Jurkat, Clone E6-1 (cell line): ENCODE measurements around the gene TEX48.

Experiments
- DNase-seq: peaks from one replicate; pipeline ENCODE4 v3.0.0-alpha.2; 2011; ENCODE audit warnings: low read depth, low spot score
- H3K4me3 ChIP-seq: 2 replicates; pipeline ENCODE4 v1.5.1; 2011; ENCODE audit warnings: mild to moderate bottlenecking, low read length, control low read depth, moderate library complexity

TEX48 gene

GRCh38 chr9:114674798-114675540, 7.0 kb downstream of the TEX48 start:
- no peak overlapping the region for H3K4me3 ChIP-seq
- no peak for DNase-seq

GRCh38 chr9:114674076-114674797, 7.8 kb downstream of the TEX48 start:
- H3K4me3 ChIP-seq: no peak overlapping the region
- no peak for DNase-seq

- no peak overlapping the region for H3K4me3 ChIP-seq
- no peak for DNase-seq
Measured at GRCh38 chr9:114671605-114672004, 10.4 kb downstream of the TEX48 start.

GRCh38 chr9:114669961-114670360, 12.0 kb downstream of the TEX48 start:
- H3K4me3 ChIP-seq: no peak overlapping the region
- no peak for DNase-seq

GRCh38 chr9:114668146-114668545, 13.8 kb downstream of the TEX48 start:
- no peak overlapping the region for H3K4me3 ChIP-seq
- no peak for DNase-seq

- H3K4me3 ChIP-seq: no peak overlapping the region
- no peak for DNase-seq
Measured at GRCh38 chr9:114666851-114667250, 15.1 kb downstream of the TEX48 start.

- DNase-seq: no peak
- no peak overlapping the region for H3K4me3 ChIP-seq
Measured at GRCh38 chr9:114666401-114666800, 15.6 kb downstream of the TEX48 start.

GRCh38 chr9:114664181-114664580, 17.8 kb downstream of the TEX48 start:
- no peak for DNase-seq
- H3K4me3 ChIP-seq: no peak overlapping the region

GRCh38 chr9:114662081-114662989, 19.7 kb downstream of the TEX48 start:
- H3K4me3 ChIP-seq: no peak overlapping the region
- peak; percentile 26 for DNase-seq

GRCh38 chr9:114657705-114658104, 24.3 kb downstream of the TEX48 start, which contains the start of gene TEX53:
TEX53 (minus strand) TSS chr9:114657805; CDS start chr9:114657774, 31 bp downstream.
- no peak within 1 kb of the TSS for H3K4me3 ChIP-seq
- no peak for DNase-seq

GRCh38 chr9:114656301-114656700, 25.7 kb downstream of the TEX48 start:
- no peak for DNase-seq

GRCh38 chr9:114655689-114656088, 26.3 kb downstream of the TEX48 start:
- no peak overlapping the region for H3K4me3 ChIP-seq
- DNase-seq: no peak

More at GRCh38 chr9:114656301-114656700, 25.7 kb downstream of the TEX48 start:
- no peak overlapping the region for H3K4me3 ChIP-seq

- DNase-seq: peak; percentile 71
- no peak overlapping the region for H3K4me3 ChIP-seq
Measured at GRCh38 chr9:114653556-114654159, 28.3 kb downstream of the TEX48 start.

- no peak overlapping the region for H3K4me3 ChIP-seq
- no peak for DNase-seq
Measured at GRCh38 chr9:114652776-114653555, 29.0 kb downstream of the TEX48 start.

- no peak for DNase-seq
- no peak overlapping the region for H3K4me3 ChIP-seq
Measured at GRCh38 chr9:114643896-114644295, 38.1 kb downstream of the TEX48 start.

GRCh38 chr9:114643001-114643400, 39.0 kb downstream of the TEX48 start:
- no peak for DNase-seq
- H3K4me3 ChIP-seq: no peak overlapping the region

GRCh38 chr9:114641967-114642366, 40.0 kb downstream of the TEX48 start:
- H3K4me3 ChIP-seq: no peak overlapping the region
- no peak for DNase-seq

GRCh38 chr9:114638404-114638803, 43.6 kb downstream of the TEX48 start:
- no peak overlapping the region for H3K4me3 ChIP-seq
- DNase-seq: no peak
